ENCODE results near the gene RBM15B.

Gene RBM15B

GRCh38 chr3:51441282-51442030, 50.4 kb downstream of the RBM15B start:
- no peak for DNase-seq (ENCODE audit: low read depth in 1 of 2, low spot score in 1 of 2)

GRCh38 chr3:51445544-51446280, 54.6 kb downstream of the RBM15B start:
- DNase-seq (ENCODE audit: low read depth in 1 of 2, low spot score in 1 of 2): no peak
